NCI-H345 treated with DMSO at 0.1 percent for 48 hours (cell line): Measurements from ENCODE around the gene DUSP22.

ENCODE experiments used
- DNase-seq: peaks from one replicate; lab custom pipeline; 2025; ENCODE audit not compliant: unreplicated experiment; lab: John Stamatoyannopoulos, UW

The DUSP22 gene

DNA sequence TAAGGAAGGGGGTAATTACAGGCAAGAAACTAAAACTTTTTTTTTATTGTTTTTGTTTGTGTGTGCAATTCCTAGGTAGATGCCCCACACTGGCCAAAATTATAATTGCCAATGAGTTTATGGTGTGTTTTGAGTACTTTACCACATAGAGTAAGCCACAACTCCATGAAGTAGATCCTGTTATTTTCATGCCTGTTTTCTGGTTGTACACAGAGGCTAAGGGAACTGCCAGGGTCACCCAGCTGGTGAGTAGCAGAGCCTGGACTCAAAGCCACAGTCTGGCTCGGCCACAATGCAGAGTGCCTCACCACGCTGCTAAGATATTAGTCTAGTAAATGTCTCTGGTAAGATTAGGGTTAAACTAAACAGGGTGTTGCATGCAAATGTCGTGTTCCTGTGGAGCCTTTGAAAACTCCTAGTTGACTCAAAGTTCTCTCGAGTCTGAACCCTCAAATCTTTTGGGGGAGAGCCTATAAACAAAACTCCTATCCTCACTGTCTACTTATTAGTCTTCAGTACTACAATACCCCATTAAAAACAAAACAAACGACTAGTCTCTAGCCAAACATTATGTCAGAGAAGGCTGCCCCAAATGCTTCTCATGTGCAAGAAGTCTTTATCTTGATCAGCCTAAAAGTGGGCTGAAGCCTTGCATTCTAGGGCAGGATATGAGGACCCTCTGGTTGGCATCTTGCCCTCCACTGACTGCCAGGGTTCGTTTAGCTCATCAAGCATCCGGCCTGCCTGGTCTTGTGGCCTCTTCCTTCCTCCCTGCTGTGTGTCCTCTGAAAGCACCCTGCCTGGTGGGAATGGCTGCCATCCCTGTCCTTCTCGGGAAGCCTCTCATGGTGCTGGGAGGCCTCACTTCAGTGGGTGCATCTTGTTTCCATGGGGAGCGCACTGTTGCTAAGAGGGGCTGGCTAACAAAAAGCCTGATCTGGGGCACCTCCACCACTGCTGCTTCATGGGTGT lies 4.2 kb downstream of the DUSP22 start:
- DNase-seq, result no peak

DNA sequence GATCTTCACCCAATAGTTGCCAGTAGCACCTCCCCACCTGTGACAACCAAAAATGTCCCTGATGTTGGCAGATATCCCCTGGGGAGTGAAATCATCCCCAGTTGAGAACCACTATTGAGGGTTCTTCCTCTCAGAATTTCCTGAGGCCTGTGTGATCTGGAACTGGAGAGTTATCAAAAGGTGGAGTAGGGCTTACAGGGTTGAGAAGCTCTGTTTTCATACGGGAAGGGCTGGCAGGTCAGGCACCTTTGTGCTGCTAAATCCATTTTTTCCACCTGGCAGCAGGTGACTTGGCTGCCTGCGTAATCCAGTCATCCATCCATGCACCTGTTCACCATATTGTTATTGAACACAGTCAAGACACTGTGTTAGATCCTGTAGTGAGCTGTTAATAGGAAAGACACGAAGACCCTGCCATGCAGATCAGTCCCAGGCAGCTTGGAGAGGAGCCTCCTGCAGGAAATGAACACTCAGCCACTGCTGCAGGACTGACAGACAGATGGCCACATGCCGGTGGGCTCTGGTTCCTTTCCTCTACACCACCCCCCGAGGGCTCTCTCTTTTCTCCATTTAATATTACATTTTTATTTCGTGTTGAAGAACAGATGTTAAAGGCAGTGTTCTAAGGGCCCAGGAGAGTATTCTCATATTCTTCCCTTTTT lies 5.4 kb downstream of the DUSP22 start:
- no peak for DNase-seq

DNA sequence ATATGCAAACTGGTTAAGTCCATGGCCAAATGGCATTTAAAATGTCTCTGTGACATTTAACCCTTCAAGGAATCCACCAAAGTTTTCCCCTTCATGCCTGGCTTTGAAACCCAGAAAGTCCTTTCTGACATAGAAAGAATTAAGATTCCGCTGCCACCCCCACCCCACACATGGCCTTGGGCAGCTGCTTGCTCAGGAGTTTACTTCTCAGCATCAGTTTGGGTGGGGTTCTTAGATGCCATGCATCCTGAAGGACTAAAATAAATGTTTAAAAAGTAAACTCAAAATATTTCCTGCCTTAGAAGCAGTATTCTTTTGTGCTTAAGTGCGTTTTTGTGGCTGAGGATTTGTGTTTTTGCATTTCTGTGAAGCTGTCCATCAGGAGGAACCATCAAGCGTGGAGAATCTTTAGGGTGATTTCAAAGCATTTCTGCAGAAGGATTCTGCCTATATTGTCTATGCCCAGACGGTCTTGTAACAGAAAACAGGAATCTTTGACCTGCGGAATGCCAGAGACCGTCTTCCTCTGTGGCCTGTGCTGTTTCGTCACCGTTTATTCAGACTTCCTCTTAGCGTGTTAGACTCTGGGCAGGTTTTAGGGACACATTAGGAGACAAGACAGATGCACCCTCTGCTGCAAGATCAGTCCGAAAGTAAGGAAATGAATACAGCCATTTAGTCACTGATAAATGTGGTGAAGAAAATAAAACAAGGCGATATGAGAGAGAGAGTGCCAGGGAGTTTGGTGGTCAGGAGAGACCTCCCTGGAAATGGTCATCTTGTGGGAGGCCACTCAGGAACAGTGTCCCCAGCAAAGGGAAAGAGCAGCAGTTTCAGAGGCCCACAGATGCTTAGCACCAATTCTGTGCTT lies 6.2 kb downstream of the DUSP22 start:
- no peak for DNase-seq

DNA sequence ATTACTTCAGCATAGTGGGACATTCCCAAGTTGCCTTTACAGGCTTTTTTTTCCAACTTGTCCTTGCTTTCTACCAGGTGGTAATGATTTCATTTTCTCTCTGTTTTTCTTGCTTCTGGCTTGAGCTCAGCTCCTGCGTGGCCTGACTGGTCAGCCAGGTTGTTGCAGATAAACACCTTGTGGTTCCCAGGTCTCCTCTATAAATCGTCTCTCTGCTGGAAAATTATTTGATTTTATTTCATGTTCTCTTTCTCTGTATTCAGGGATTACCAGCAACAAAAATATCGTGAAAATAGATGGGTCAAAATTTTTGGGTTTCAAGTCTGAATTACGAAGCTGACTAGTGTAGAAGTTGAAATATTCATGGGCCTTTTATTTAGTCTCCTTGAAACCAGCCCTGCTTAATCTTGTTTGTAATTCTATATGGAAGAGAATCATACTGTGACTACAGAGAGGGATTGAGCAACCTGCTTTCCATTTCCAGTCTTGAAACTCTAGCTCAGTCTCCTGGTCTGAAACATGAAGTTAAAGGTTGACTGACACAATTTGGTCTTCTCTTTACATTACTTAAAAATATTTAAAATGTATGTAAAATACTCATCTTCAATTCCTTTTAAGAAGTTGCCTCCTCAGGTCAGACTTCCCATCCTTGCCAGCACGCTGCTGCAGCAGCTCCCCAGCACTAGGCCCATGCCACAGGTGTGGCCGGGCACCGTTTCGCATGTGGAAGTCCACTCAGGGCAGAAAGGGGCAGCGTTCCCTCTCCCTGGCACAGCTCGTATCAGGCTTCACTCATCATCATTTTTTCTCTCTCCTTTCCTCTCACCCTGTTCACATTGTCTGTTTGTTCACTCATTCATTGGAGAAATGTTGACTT lies 7.1 kb downstream of the DUSP22 start:
- DNase-seq, result no peak

DNA sequence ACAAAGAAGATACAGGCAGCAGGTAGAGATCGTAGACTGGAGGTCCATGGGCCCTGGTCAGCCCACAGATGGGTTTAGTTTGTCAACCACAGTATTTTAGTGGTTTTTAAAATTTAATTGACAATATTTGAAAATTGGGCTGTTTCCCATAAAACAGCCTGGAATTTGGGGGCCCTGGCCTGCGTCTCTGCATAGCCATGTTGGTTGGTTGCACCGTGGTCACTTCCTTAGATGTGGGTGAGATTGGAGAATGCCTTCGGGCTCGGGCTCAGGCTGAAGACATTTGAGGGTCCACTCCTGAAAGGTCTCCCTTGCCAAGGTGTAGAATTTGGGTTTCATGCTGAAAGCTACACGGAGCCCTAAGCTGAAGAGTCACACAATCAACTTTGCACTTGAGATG lies 7.7 kb downstream of the DUSP22 start:
- DNase-seq, result no peak

DNA sequence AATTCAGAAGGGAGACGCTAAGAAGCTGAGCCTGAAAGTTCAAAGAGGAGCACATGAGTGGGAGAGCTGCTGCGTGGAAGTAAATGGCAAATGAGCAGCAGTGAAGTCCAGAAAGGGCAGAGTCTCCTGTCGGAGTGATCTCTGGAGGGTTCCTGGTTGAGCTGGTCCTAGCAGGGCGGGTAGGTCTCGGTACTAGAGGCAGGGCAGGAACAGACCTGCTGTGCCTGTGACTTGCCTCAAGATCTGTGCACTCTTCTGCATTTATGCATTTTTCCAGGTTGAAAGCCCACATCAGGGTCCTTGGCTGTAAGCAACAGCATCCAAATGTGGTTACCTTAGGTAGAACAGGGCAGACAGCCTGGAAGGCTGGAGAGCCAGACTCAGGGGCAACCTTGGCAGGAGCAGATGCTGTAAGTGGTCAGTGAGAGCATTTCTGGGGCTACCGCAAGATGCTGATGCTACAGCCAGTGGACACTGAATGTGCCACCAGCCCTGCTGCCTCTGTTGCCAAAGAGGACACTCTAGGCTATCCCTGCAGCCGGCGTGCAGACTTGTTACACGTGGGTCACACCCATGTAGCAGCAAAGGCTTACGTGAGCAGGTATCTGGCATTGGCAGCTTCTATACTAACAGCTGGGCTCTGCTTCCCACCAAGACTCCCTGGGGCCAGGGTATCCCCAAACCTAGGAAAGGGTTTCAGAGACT lies 8.4 kb downstream of the DUSP22 start:
- DNase-seq, result no peak

DNA sequence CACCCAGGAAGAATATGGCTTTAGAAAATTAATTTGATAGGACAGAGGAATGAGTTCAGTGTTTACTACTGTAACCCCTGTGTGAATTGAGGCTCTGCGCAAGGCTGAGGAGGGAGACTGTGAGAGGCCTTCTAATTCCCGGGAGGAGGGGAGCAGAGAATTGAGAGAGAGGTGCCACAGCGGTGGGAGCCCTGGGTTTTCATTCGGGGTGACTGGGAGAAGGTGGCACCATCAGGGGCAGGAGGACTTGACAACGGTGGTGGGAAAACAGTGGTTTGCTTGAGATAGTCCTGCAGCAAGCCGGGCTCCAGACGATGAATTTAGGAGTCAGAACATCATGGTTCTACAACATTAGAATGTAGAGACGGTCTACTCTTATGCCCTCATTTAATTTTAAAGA lies 9.2 kb downstream of the DUSP22 start:
- DNase-seq, result no peak

DNA sequence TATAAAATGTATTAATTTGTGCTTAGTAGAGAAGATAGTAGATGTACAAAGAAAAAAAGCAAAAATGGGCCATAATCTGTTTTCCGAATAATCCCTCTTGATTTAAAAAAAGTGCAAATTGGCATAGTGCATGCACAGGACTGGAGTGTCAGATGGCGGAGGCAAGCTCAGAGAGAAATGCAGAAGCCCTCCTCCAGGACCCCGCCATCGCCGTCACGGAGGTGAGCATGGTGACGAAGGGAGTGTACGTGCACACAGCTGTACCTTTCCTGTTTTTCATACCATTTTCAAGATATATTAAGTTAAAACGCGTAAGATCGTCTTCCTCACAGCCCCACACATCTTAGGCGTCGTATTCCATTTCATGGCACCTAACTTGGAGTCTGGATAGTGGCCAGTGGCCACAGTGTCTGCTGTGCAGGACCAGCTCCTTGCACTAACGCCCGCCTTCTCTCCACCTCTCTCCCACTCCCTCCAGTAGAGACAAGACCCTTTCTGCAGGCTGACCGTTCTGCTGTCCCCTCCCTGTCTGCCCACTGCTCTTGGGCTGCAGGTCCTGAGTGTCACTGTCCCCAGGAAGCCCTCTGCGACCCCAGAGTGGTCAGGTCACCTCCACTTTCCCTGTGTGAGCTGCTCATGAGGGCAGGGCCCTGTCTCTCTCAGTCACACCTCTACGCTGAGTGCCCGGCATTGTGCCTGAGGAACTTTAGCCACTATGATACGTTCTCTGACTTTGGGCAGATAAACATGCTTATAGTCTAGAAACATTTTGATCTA lies 9.8 kb downstream of the DUSP22 start:
- no peak for DNase-seq

DNA sequence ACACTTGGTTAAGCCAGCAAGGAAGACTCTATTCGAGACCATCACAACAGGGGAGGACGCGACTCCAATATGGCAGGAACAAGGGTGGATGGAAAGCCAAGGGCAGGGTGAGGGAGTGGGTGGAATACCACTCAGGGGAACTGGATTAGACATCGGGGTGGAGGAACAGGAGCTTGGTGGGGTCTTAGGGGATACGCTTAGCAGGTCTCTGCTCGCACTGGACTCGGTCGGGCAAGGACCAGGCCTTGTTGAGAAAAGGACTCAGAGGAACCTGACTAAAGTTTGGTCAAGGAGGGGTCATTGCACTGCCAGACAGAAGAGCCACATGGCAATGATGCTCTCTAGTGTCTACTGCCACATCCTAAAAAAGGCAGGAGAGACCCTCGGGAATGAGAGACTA lies 10.5 kb downstream of the DUSP22 start:
- no peak for DNase-seq

DNA sequence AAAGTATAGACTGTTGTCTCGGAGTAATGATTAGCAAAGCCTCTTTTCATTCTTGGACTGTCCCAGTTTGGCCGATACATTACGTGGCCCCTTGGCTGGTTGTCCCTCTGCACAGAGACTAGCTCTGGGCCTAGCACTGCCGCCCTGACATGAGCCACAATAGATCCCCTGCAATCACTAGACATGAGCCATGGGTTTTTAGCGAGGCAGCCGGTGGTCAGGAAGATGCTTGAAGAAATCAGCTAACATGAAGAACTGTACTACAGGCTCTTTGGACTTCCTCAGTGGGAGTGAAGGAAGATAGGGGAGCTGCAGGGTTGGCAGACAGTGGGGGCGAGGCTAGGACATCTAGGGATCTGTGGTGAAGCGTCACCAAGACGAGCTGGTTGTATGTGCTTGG lies 11.0 kb downstream of the DUSP22 start:
- DNase-seq, result no peak

DNA sequence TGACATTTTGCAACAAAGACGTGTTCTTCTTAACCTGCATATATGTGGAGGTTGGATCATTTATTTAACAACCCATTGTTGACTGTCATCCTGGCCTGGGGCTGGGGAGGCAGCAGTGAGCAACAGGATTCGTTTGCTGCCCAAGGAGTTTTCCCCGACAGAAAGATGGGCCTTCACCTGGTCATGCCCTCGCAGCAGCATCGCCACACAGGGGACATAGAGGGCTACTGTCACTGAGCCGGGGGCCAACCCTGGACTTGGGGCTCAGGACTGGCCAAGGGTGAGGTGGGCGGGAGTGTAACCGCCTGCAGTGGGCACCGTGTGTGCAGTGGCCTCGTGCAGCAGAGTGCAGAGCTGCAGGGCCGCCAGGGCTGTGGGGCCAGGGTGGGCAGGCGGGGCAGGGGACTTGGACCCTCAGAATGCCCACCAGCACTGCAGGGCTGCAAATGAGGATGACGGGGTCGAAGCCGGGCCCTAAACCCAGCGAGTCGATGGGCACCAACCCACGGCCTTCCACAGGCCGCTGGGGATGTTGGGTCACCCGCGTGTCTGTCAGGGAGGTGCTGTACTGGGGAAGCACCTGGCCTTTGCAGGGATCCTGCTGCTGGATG lies 11.8 kb downstream of the DUSP22 start:
- DNase-seq, result no peak

DNA sequence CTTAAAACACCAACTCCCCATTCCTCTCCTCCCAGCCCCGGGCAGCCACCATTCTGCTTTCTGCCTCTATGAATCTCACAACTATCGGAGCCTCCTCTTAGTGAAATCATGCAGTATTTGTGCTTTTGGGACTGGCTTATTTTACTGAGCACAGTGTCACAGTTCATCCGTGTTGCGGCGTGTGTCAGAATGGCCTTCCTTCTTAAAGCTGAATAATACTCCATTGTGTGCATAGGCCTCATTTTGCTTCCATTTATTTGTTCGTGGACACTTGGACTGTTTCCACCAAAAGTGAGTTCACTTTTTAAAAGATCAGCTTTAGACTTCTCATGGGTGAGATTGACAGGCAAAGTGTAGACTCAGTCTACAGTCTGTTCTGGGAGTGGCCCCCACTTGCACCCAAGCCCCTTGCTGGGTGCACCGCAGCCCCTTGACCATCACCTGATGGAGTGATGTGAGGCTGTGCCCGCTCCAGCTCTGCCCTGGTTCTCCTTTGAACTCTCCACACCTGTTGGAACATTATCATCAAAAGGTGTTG lies 12.6 kb downstream of the DUSP22 start:
- DNase-seq, result no peak

DNA sequence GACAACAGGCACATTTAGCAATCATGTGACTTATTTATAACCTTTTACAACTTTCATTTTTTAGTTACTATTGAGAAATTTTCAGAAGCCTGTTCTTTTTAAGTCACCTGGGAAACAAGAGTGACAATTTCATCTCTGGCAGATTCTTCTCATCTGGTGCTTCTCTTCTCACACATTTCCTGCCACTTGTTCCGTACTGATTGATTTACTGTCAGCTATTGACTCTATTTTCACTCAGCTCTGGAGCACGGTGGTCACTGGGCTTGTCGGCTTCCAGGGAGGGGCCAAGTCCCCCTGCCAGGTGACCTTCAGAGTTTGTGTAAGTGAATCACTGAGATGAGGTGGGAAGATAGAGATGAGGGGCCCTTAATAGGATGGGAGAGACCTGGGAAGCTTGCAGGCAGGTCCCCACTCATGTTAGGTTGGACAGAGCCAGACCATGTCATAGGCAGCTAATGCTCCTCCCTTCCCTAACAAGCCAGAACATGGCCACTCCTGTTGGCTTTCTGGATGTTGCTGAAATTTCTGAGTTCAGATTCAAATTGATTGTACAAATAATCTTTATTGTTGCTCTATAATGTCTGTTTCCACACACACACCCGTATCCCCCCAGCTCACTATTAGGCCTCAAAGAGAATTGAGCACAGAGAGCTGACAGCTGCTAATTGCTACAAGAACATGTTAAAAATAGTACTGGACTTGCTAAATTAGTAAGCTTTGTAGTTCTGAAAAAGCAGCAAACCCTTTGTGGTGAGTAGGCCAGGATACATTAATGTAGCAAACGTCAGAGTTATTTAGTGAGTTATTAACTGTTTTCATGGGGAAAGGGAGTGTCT lies 13.3 kb downstream of the DUSP22 start:
- no peak for DNase-seq

DNA sequence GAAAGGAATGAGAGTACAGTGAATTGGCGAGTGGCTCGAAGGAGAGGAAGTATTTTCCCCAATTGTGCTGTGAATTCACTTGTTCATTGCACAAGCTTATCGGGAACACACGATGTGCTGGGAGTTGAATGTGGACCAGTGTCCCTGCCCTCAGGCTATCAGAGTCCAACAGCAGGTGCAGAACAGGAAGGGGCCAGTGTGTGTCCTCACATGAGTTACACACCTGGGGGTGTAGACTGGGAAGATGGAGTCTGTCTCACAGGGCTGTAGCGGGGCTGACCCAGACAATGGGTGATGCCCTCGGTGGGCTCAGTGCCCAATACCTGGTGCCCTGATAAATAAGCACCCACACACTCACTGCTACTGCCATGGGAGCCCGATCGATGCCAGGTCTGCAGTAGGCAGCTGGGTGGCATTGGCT lies 14.4 kb downstream of the DUSP22 start:
- DNase-seq, result no peak

DNA sequence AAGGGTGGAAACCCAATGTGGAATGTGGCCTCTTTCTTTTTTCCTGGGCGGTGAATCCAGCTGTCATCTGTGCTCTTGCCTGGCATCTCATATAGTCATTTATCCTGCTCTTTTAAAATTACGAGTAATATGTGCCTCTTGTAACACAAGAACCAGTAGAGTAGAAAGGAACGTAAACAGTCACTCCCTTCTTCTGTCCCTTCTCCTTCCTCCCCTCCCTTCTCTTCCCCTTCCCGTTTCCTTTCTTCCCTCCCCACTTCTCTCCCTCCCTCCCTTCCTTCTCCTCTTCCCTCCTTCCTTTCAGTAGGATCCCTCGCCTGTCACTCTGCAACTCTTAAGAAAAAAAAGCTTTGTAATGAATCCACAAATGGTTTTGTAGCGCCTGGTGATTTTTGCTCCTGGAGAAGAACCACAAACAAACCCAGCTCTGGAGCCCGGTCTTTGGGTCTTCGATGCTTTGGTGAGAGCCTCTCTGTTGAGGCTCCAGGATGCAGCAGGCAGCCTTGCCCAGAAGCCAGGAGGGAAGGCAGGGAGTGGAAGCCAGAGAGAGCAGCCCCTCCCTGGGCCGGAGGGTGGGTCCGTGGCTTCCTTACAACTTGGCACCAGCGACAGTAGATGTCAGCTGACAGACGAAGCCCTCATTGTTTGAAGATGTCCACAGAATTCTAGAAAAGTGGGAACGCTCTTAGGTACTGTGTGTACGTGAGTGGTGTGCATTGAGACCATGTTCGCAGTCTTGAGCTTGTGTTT lies 15.0 kb downstream of the DUSP22 start:
- no peak for DNase-seq

DNA sequence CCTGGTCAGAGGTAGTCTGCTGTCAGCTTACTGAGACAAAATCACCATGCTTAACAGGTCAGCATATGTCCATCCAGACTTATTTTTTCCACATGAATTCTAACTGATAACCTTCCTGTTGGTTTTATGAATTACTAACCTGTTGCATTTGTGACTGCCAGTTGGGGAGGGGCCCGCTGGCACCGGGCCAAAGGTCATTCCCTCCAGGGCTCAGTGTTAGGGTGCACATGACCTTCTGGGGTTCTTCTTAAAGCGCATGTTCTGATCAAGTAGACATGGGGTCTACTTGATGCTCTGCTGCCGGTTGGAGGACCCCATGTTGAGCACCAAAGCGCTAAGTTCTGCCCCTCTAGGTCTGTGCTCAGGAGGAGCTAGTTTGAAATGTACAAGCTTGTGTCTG lies 15.6 kb downstream of the DUSP22 start:
- DNase-seq, result no peak

DNA sequence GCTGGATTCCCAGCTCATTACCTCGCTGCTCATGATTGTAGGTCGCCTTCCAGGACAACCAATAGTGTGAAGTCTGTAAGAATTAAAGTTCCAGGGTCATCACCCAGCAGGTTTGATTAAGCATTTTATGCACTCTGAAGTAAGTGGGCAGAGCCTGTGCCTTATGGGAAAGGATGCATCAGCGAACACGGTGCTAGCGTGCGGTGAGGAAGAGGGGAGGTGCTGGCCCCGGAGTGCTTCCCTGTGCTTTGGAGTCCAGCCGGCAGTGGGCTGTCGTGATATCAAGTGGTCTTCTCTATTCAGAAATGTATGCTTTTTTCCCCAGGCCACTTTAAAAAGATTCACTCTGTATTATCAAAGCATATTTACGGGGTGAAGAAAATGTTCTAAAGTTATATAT lies 16.0 kb downstream of the DUSP22 start:
- no peak for DNase-seq
